Hepatocyte (in vitro differentiated cells): Measurements from ENCODE around the gene PSMD1. TPM values are rescaled to one million over a fixed set of nuclear protein-coding genes. Genes with fewer than 3 reads are reported as not detected.
A peak's percentile ranks its signal among the peaks of the same experiment; 100 is the strongest.

Source experiments
- DNase-seq: peaks from one replicate; pipeline ENCODE4 v3.0.0-alpha.2; 2016; ENCODE audit warnings: low spot score
- H2AFZ ChIP-seq: fragments of 200-600 bp; sonication (generic); 2 replicates; pipeline ENCODE4 v1.6.0; 2016; ENCODE audit warnings: antibody characterized with exemption, mild to moderate bottlenecking
- H3K27ac ChIP-seq: fragments of 200-600 bp; sonication (generic); 2 replicates; pipeline ENCODE4 v1.5.1; 2016; ENCODE audit warnings: mild to moderate bottlenecking
- H3K27me3 ChIP-seq: fragments of 200-600 bp; sonication (generic); 2 replicates; pipeline ENCODE4 v1.6.1; 2016
- H3K36me3 ChIP-seq: fragments of 200-600 bp; sonication (generic); replicated peaks from 2 replicates; pipeline ENCODE4 v1.5.1; 2016; ENCODE audit warnings: low read depth; ENCODE audit not compliant: insufficient read depth
- H3K4me1 ChIP-seq: fragments of 200-600 bp; sonication (generic); 2 replicates; pipeline ENCODE4 v1.5.1; 2016; ENCODE audit warnings: mild to moderate bottlenecking, moderate library complexity; ENCODE audit not compliant: insufficient read depth
- H3K4me2 ChIP-seq: fragments of 200-600 bp; sonication (generic); 2 replicates; pipeline ENCODE4 v1.6.0; 2016
- H3K4me3 ChIP-seq: fragments of 200-600 bp; sonication (generic); 2 replicates; pipeline ENCODE4 v1.5.1; 2016; ENCODE audit warnings: mild to moderate bottlenecking
- H3K79me2 ChIP-seq: fragments of 200-600 bp; sonication (generic); 2 replicates; pipeline ENCODE4 v1.6.0; 2017; ENCODE audit warnings: mild to moderate bottlenecking
- H3K9me2 ChIP-seq: fragments of 200-600 bp; sonication (generic); replicated peaks from 2 replicates; pipeline ENCODE4 v1.6.0; 2017; ENCODE audit warnings: mild to moderate bottlenecking; ENCODE audit not compliant: insufficient read depth
- H3K9me3 ChIP-seq: fragments of 200-600 bp; sonication (generic); 2 replicates; pipeline ENCODE4 v1.5.1; 2016; ENCODE audit warnings: low read depth, mild to moderate bottlenecking
- H4K20me1 ChIP-seq: fragments of 200-600 bp; sonication (generic); 2 replicates; pipeline ENCODE4 v1.6.0; 2016; ENCODE audit warnings: mild to moderate bottlenecking; ENCODE audit not compliant: insufficient read depth, poor library complexity, severe bottlenecking
- EZH2 ChIP-seq: fragments of 200-600 bp; sonication (generic); IDR thresholded peaks from 2 replicates; pipeline ENCODE4 v1.6.1; 2016; ENCODE audit warnings: antibody characterized with exemption, mild to moderate bottlenecking, borderline replicate concordance
- EZH2phosphoT487 ChIP-seq: fragments of 200-600 bp; sonication (generic); IDR thresholded peaks from one replicate; pipeline ENCODE4 v1.6.1; 2018; ENCODE audit warnings: antibody characterized with exemption, mild to moderate bottlenecking, low read depth, moderate library complexity; ENCODE audit not compliant: unreplicated experiment, severe bottlenecking
- WGBS: methylation state at CpG from one replicate; pipeline ENCODE4 v1.1.6; 2016; ENCODE audit warnings: low lambda C conversion rate; ENCODE audit errors: missing lambda C conversion rate; 5-methylcytosine and 5-hydroxymethylcytosine counted together
- polyA plus RNA-seq: library from polyadenylated mRNA; unstranded; fragments of >200 nt; fragmentation: Nextera tagmentation; extraction: Ambion mirVana; gene quantifications from 2 replicates; pipeline ENCODE4 v1.2.1, GENCODE V29; 2016
- total RNA-seq: library from RNA; depleted of rRNA; stranded (reverse); fragments of >200 nt; gene quantifications from 2 replicates; pipeline ENCODE4 v1.2.3, GENCODE V29; 2014
- TF ChIP-seq, protein P1 (sequence below): fragments of 200-600 bp; sonication (generic); IDR thresholded peaks from 2 replicates; pipeline ENCODE4 v1.5.1; 2016; ENCODE audit warnings: antibody characterized with exemption, mild to moderate bottlenecking; ENCODE audit not compliant: poor library complexity

The PSMD1 gene
- total and polyA plus RNA-seq, 2 experiments from 2014 or later, result 92.9 to 106 TPM

DNA sequence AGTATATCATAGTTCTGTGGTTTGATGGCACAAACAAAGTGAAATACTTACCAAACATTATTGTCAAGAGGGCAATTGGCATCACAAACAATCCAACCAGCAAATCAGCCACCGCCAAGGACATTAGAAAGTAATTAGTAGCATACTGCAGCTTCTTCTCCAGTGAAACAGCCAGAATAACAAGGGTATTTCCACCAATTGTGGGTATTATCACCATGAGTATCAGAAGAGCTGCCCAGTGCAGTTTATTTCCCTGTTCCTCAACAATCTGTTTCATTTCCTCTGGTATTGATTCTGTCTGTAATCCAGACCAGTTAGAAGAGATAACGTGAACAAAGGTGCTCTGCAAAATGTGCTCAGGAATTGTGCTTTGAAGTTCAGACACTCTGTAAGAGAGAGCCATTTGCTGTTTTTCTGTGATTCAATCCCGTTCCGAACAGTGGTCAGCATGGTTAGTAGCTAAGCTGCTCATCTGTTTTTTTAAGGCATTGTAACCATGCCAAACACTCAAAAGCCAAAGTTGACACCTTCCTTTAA, 66.8 kb downstream of the PSMD1 start:
- WGBS, result 27% methylated on average over 4 of the region's 4 CpGs

DNA sequence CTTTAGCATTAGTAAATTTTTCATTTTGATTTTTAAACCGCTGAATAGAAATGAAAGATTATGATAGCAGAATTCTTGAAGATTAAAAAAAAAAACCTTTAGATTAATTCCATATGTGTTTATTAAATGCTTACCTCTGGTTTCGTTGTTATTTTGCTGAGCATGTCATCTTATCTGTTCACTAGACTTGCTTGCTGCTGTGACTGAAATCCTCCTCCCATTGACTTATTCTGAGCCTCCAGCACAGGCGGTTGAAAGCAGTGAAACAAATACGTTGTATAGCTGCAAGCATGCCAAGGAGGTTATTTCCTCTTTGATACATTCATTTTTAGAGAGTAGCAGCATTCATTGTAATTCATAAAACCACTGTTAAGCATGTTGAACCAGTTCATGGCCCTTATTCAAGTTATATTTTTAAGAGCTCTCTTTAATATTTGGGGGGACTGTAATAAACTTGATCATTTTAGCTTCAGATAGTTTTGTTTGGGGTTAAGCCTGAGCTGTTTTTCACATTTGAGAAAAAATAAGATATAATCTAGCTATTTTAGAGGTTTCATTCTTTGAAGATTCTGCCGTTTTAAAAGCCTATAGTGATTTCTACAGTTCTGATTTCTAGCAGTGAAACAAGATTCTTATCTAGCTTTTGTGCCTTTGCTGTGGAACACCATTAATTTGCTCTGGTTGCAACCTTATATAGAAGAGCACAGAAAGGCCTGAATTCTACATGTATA, 68.3 kb downstream of the PSMD1 start, which contains the start of gene HTR2B:
TSS of gene HTR2B (minus strand) at position 205 of the 731 bp plus-strand sequence. CDS start 1,278 bp downstream, outside the sequence.
- Histone ChIP-seq H3K4me1 (peaks cover 31% of the 10 kb centered on the region), H3K4me2 (peak within 1 kb of the TSS; percentile 64), H2AFZ (peak within 1 kb of the TSS; percentile 1), H4K20me1 (no peaks in the 10 kb centered on the region), H3K27ac (peak within 1 kb of the TSS; percentile 37), H3K4me3 (no peak within 1 kb of the TSS), H3K27me3 (no peaks in the 10 kb centered on the region), H3K9me3 (no peaks in the 10 kb centered on the region), H3K36me3 (no peaks in the 10 kb centered on the region), H3K9me2 (no peaks in the 10 kb centered on the region), H3K79me2 (peaks cover 30% of the 10 kb centered on the region)
- 35% methylated on average over 5 of the region's 5 CpGs for WGBS
- no peak for DNase-seq
- TF ChIP-seq, protein P1, sequence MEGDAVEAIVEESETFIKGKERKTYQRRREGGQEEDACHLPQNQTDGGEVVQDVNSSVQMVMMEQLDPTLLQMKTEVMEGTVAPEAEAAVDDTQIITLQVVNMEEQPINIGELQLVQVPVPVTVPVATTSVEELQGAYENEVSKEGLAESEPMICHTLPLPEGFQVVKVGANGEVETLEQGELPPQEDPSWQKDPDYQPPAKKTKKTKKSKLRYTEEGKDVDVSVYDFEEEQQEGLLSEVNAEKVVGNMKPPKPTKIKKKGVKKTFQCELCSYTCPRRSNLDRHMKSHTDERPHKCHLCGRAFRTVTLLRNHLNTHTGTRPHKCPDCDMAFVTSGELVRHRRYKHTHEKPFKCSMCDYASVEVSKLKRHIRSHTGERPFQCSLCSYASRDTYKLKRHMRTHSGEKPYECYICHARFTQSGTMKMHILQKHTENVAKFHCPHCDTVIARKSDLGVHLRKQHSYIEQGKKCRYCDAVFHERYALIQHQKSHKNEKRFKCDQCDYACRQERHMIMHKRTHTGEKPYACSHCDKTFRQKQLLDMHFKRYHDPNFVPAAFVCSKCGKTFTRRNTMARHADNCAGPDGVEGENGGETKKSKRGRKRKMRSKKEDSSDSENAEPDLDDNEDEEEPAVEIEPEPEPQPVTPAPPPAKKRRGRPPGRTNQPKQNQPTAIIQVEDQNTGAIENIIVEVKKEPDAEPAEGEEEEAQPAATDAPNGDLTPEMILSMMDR, result no peak
- TF ChIP-seq EZH2phosphoT487 (no peak), EZH2 (no peak)

More for the DNA sequence above, 66.8 kb downstream of the PSMD1 start:
- no peak for DNase-seq
- H3K4me1 ChIP-seq, result peaks cover 25% of the 10 kb centered on the region
- H3K4me3 ChIP-seq, result no peak overlapping the region
- peak overlapping the region; percentile 64 for H3K4me2 ChIP-seq
- no peaks in the 10 kb centered on the region for H3K9me2 ChIP-seq
- H3K9me3 ChIP-seq, result no peaks in the 10 kb centered on the region
- H3K79me2 ChIP-seq, result peaks cover 30% of the 10 kb centered on the region
- H2AFZ ChIP-seq, result no peak overlapping the region
- TF ChIP-seq EZH2 (no peak), EZH2phosphoT487 (no peak)
- TF ChIP-seq, protein P1, result no peak
- H4K20me1 ChIP-seq, result no peaks in the 10 kb centered on the region
- no peaks in the 10 kb centered on the region for H3K36me3 ChIP-seq
- H3K27ac ChIP-seq, result peak overlapping the region; percentile 37
- no peaks in the 10 kb centered on the region for H3K27me3 ChIP-seq

DNA sequence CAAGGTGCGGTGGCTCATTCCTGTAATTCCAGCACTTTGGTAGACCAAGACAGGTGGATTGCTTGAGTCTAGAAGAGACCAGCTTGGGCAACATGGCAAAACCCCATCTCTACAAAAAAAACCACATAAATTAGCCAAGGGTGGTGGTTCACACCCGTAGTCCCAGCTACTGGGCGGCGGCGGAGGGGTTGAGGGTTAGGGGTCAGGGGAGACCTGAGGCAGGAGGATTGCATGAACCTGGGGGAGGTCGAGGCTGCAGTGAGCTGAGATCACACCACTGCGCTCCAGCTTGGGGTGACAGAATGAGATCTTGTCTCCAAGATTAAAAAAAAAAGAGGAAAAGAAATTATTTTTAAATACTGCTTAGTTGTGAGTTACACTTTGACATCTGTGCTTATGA, 69.5 kb downstream of the PSMD1 start:
- no peaks in the 10 kb centered on the region for H3K27me3 ChIP-seq

More for the DNA sequence above, 69.5 kb downstream of the PSMD1 start:
- Histone ChIP-seq H3K4me1 (peaks cover 39% of the 10 kb centered on the region), H3K4me3 (no peak overlapping the region), H3K36me3 (no peaks in the 10 kb centered on the region), H3K4me2 (no peak overlapping the region), H2AFZ (no peak overlapping the region), H4K20me1 (no peaks in the 10 kb centered on the region), H3K9me3 (no peaks in the 10 kb centered on the region), H3K9me2 (no peaks in the 10 kb centered on the region), H3K27ac (no peak overlapping the region), H3K79me2 (peaks cover 35% of the 10 kb centered on the region)
- WGBS, result 98% methylated on average over 7 of the region's 7 CpGs
- no peak for DNase-seq
- TF ChIP-seq, protein P1, result no peak
- TF ChIP-seq EZH2 (no peak), EZH2phosphoT487 (no peak)
